CD4-positive, alpha-beta T cell treated with Interleukin-4 for 1 hour (primary cell): ENCODE results near the gene EMCN.
"Not testable (repeated sequence)": the region's sequence is repeated elsewhere in the genome, so short reads cannot be mapped to it uniquely, and the experiment has no call there.

Experiments
- DNase-seq, 2 donors: peaks; one replicate each; pipeline ENCODE4 v3.0.0-alpha.2; 2020 to 2022

The EMCN gene

GRCh38 chr4:100517864-100518341 lies at the start of gene EMCN:
EMCN (minus strand) TSS chr4:100518022; CDS start chr4:100517914, 108 bp downstream.
- DNase-seq: no peak

- no peak for DNase-seq
Observed at GRCh38 chr4:100566396-100566795, 48.6 kb upstream of the EMCN start.

DNA sequence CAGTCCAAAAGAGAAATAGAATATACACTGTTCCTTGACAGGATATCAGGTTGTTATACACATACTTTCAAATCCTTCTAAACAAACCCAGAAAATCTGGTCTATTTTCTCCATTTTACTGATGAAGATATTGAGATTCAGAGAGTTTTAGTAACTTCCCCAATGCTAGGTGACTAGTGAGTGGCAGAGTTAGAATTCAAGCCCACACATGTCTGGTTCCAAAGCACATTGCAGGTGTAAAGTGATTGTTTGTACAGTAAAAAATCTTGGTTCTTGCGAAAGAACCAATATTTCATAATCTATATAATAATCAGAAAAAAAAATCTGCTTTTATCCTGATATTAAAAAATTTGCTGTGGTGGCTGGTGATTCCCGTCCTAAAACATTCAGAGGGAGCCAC lies 39.5 kb upstream of the EMCN start:
- no peak for DNase-seq

GRCh38 chr4:100555611-100556337 lies 38.0 kb upstream of the EMCN start:
- no peak for DNase-seq

DNA sequence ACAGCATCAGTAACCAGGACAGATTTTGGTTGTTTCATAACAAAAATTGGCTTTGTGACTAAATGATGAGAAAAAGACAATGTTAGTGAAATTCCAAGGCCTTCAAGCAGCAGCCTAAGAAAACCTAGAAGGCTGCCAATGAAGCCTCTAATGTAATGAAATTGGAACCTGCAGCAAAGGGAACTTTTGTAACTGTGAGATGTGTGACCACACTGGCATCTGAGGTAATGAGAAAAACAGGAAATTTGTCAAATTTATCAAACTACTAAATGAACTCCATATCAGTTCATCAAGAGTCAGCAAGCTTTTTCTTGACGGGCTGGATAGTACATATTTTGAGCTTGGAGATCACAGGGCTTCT lies 30.4 kb upstream of the EMCN start:
- DNase-seq: no peak

GRCh38 chr4:100547541-100548199 lies 29.8 kb upstream of the EMCN start:
- no peak for DNase-seq

DNA sequence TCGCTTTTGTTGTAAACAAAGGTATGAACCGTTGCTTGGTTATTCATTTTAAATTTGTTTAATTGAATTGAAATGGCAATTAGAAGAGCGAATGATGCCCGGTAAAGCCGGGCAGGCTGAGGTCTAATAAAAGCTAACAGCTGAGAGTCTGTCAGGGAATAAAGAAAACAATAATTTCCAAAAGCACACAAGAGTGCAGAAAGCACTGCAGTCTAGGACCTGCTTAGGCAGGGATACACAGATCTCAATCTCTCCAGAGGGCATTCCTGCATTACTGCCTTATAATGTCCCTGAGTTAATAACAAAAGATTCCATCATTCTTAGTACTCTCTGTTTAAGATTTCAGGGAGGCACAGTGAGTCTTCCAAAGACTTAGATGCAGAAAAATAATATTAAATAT lies 27.6 kb upstream of the EMCN start:
- no peak for DNase-seq

DNA sequence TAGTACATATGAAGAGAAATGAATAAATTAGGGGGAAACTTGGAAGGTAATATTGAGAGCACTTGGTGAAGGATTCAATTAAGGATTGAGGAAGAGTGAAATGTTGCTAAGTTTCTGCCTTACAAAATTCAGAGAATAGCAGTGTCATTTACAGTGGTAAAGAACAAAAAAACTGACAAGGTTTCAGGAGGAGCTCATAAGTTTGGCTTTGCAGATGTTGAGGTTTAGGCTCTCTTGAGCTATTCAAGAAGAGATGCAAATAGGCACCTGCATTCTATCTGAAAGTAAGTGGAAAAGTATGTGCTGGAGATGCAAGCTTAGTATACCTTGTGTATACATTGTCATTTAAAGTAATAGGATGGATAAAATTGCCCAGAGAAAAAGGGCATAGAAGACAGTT lies 22.3 kb upstream of the EMCN start:
- no peak for DNase-seq

- DNase-seq: peak in 1 of 2 donors; percentile 2
Observed at GRCh38 chr4:100539706-100540105, 21.9 kb upstream of the EMCN start.

- no peak for DNase-seq
Observed at GRCh38 chr4:100533741-100534140, 15.9 kb upstream of the EMCN start.

- not testable (repeated sequence) for DNase-seq
Observed at GRCh38 chr4:100530161-100530560, 12.3 kb upstream of the EMCN start.

DNA sequence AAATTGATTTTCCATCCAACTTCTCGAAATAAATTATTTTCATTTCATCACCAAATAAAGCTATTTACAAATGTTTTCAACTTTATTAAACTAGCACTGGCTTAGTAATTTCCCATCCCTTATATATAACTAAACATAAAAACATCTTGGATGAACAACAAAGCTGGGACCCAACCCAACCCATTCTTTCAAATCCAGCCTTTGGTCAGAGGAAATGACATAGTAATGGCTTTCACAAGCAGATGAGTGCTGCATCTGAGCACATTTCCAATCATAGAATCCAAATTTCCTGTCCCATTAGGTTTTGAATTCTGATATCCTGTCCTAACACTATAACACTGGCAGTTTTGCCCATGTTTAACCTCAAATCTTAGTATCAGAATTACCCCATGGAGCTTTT lies 7.9 kb upstream of the EMCN start:
- DNase-seq: no peak

DNA sequence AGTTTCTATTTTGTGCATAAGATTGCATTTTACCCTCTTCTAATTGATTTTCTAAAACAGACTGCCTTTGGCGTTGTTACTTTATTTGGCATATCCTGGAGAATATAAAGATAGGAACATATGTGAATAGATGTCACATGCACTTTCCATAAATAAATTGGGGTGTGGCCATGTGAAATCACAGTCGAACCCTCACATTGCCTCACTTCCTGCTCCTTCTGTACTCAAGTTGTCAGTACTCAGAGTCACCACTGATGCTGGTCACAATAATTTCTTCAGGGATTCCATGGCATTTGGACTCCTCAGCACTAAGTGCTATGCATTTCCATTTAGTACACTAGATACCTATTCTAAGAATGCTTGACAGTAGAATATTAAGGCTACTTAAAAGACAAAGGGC lies 1.4 kb upstream of the EMCN start:
- no peak for DNase-seq

DNA sequence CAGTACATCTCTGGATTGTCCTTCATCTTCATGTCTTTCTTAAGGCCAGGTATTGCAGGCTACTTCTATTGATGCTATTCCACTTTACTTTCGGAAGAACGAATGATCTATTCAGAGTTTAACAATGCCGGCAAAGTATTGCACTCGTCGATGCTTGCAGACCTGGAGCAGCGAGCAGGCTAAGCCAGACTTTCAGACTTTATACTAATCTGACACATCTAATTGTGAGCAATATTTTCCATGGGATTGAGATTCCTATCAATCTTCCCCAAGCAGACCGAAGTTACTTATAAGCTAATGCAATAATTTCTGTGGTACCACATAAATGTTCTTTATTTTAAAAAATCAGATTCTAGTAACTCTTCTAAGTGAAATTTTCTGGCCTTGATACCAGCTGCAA lies 1.6 kb downstream of the EMCN start:
- no peak for DNase-seq

DNA sequence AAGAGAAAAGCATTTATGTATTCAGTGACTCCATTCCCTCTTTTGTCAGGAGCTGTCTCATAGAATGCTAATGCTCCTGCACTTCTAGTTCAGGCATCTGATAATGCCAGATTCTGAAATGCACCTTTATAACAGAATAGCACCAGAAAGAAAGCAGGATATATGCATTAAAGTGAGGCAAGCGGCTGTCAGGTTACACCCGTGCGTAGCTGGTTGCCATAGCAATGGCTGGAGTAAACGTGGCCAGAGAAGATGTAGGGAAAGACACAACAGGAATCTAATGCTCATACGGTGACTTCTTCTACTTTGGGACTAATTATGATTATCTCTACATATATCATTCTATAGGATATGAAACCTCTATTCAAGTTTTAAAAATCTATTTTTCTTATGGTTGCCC lies 5.9 kb downstream of the EMCN start:
- no peak for DNase-seq

DNA sequence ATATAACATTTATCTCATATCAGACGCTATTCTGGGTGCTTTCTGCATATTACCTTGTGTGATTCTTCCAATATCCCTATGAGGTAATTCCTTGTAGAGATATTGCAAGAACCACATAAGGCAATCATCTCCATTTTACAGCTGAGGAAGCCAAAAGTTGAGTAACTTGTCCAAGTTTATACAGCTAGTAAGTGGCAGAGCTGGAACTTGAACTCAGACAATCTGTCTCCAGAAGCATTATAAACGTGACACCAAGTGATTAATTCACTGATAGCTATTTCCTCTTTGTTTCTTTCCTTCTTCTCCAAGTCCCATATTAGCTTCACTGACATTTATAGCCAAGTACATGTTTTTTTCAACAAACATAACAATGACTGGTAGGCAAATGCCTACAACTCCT lies 7.3 kb downstream of the EMCN start:
- no peak for DNase-seq

DNA sequence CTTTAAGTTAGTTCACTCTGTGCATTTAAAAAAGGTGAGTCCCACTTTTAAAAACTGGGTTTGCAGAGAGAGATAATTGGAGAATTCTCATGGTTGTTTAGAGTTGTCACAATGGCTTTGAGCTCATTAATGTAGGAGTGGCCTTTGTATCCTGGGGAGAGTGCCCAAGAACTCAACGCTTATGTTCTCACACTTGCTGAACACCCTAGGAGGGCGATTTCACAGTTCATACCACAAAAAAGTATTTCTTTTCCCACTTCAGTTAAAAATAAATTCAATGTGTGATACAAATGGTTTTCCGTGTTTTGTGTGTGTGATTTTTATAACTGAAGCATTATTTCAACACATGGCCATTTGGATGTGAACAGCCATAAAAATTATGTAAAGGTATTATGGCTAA lies 8.4 kb downstream of the EMCN start:
- DNase-seq: no peak

GRCh38 chr4:100508691-100509090 lies 9.1 kb downstream of the EMCN start:
- no peak for DNase-seq

- no peak for DNase-seq
Observed at GRCh38 chr4:100504086-100504874, 13.5 kb downstream of the EMCN start.

GRCh38 chr4:100497791-100498190 lies 20.0 kb downstream of the EMCN start:
- no peak for DNase-seq

GRCh38 chr4:100495074-100495473 lies 22.7 kb downstream of the EMCN start:
- no peak for DNase-seq

- DNase-seq: no peak
Observed at GRCh38 chr4:100494166-100494565, 23.7 kb downstream of the EMCN start.

- no peak for DNase-seq
Observed at GRCh38 chr4:100493756-100494155, 24.1 kb downstream of the EMCN start.

GRCh38 chr4:100492129-100492528 lies 25.7 kb downstream of the EMCN start:
- no peak for DNase-seq
